Measurements from ENCODE around the gene NLRP5.
"Not testable (repeated sequence)": the region's sequence is repeated elsewhere in the genome, so short reads cannot be mapped to it uniquely, and the experiment has no call there.

The NLRP5 gene

DNA sequence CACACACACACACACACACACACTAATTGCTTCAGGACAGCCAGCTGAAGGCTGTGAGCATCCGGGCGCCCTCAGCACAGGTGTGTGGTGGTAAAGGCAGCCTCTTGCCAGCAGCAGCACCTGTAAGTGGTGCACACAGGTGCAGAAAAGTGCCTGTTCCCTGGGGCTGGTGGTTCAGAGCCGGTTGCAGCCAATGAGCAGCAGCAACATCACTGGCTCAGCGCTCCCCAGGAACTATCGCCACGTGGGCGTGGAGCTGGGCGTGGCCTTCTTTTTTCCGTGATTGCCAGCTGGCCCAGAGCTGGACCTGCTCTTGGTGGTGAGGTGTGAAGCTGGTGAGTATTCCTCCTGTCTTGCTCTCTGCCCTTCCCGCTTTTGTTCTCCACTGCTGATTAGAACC lies at the start of gene NLRP5:
TSS of gene NLRP5 (plus strand) at position 289 of the 400 bp plus-strand sequence.
- DNase-seq, result no peak

DNA sequence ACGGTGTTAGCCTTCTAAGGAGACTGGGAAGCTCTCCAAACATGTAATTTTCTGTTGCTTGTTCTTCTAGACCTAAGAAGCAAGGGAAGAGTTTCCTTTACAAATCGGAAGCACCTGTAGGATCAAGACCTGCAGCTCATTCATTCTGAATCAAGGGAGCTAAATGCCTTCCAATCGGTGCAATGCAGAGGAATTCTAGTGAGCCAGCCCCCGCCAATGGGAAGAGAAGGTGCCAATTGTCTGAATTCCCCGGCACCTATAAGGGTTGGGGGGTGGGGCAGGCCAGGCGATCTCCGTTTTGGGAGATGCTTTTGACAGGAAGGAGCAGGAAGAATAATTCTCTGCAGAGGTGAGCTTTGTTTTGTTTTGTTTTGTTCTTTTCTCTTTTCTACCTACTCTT lies 47.4 kb upstream of the NLRP5 start:
- DNase-seq, result no peak

DNA sequence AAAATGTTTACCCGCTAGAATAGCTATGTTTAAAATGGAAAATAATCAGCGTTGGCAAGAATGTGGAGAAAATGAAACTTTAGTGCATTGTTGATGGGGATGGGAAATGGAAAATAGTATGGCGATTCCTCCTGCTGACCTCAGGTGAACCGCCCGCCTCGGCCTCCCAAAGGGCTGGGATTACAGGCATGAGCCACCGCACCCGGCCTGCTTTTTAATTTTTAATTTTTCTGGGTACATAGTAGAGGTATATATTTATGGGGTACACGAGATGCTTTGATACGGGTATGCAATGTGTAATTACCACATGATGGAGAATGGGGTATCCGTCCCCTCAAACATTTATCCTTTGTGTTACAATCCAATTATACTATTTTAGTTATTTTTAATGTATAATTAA lies 46.3 kb upstream of the NLRP5 start:
- no peak for DNase-seq

DNA sequence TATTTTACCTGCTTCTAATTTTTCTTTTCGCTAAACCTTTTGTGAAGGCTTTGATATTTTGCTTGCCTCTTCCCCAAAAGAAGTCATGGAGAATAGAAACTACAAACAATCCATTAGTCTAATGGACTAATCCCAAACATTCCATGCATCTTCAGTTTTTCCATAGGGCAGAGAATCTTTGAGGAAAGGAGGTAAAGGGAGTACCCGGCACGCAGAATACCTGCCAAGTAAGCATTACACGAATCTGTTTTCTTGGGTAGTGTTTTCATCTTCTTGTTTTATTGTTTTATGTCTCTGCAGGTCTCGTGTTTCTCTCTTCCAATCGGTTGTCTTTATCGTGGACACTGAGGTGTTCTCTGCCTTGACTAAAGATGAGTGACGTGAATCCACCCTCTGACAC lies 39.0 kb upstream of the NLRP5 start, which contains the start of gene NLRP8:
TSS of gene NLRP8 (plus strand) at position 301 of the 400 bp plus-strand sequence.
- DNase-seq, result no peak

DNA sequence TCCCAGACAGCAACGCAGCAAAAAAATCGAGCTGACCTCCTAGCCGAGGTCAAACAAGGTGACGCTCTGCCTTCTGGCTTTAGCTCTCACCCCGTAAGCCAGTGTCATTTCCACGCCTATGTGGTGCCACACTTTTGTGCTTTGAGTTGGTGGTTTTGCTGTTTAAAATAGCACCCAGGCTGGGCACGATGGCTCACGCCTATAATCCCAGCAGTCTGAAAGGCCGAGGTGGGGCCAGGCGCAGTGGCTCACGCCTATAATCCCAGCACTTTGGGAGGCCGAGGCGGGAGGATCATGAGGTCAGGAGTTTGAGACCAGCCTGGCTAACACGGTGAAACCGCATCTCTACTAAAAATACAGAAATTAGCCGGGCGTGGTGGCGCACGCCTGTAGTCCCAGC lies 36.0 kb upstream of the NLRP5 start:
- not testable (repeated sequence) for DNase-seq

DNA sequence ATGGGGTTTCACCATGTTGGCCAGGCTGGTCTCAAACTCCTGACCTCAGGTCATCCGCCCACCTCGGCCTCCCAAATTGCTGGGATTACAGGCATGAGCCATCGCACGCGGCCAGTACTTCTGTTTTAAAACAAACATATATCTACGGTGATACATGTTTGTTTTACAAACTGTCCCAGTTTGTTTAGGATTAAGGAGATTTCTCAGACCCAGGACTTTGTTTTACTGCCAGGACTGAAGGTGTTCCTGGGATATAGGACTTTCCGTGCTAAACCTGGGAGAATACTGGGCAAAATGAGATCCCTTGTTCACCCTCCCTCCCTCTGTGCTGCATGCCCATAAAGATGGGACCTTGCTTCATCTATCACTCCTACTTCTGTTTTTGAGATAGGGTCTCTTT lies 30.1 kb upstream of the NLRP5 start:
- no peak for DNase-seq

DNA sequence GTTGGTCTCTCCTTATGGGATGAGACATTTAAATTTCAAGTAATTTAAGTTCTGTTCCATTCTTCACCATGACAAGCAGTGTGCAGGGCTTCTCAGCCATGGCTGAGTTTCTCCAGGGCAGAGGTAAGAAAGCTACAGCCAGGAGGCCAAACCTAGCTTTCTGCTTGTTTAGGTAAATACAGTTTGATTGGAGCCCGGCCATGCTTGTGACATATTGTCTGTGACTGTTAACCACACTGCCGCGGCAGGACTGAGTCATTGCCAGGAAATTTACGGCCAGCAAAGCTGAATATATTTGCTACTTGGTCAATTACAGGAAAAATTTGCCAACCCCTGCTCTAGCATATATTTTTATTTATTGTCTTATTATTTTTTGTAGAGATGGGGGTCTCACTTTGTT lies 28.2 kb upstream of the NLRP5 start:
- no peak for DNase-seq

DNA sequence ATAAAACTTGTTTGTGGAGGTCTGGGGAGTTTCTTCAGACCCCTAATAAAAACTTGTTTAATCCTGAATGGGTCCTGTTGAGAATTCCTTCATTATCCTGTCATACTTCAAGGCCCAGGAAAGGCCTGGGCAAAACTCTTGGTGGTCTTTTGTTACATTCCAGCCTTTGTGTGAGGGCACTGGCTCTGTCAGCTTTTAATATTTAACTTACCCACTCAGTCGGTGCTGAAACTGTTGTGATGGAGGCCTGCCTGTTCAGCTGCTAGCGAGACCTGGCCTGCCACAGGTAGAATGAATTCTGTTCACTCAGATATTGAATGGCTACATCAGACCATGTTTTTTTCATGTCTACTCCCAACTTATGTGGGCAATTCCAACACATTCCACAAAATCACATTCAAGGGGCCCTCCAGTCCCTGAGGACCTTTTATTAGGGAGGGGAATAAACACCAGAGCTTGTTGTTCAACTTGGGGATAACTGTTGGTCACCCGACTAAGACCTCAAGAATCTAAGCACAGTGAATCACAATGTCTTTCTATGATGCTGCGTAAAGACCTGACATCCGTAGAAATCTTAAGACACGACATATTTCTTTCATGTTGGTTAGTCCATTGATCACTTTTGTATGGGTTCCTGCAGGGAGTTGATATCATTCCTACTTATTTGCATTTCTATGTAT lies 26.4 kb upstream of the NLRP5 start:
- no peak for DNase-seq

DNA sequence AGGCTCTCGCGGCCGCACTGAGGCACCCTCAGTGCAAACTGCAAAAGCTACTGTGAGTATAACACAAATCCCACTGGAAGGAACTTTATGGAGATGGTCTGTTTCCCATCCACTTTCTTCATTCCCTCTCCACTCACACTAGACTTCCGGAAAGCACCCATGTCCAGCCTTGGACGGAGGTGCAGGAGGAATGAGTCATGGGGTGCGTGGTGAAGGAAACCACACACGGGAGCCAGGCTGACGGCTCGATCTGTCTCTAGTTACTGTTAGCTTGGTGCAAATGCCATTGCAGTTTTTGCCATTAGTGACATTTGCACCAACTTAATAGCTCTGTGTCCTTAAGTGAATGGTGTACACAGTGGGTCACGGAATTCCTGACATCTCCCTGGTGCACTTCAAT lies 24.4 kb upstream of the NLRP5 start:
- no peak for DNase-seq

DNA sequence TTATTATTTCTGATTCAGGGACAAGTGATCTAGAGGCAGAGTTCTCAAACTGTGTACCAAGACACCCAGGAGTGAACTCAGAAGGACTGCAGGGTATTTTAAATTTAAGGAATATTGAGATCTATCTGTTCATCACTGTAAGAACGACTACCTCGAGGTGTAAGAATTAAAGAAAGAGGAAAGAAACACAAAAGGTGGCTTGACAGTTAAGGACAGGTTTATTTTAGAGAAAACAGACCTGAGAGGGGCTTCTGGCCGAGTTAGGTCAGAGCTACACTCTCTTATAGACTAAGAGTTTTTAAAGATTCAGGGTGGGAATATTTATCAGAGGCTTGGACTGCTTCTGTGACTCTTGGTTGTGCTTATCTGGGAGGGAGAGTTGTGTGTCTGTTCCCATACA lies 12.6 kb upstream of the NLRP5 start:
- DNase-seq, result no peak

DNA sequence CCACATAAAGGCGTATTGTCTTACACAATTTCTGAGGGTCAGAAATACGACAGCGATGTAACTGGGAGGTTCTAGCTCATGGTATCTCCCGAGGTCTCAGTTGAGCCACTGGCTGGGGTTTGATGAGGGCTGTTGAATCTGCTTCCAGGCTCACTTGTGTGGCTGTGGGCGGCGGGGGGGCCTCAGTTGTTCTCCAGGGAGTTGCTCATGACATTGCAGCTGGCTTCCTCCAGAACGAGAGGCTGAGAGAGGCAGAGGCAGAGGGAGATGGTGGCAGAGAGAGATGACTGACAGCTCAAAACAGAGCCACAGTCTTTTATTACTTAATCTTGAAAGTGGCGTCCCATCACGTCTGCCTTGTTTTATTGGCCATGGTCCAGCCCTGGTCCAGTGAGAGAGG lies 6.2 kb upstream of the NLRP5 start:
- DNase-seq, result no peak

DNA sequence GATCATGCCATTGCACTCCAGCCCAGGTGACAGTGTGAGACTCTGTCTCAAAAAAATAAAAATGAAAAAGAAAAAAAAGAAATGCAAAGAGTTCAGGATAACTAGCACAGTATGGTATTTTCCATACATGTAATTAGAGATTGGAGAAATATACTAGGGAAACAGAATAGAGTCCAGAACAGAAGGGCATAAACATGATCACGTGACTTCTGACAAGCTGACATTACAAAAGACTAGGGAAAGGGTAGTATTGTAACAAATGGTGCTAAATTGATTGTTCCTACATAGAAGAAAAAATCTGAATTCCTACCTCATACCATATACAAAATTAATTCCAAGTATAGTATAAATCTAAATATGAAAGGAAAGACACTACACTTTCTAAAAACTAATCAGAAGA lies 1.3 kb upstream of the NLRP5 start:
- DNase-seq, result no peak

DNA sequence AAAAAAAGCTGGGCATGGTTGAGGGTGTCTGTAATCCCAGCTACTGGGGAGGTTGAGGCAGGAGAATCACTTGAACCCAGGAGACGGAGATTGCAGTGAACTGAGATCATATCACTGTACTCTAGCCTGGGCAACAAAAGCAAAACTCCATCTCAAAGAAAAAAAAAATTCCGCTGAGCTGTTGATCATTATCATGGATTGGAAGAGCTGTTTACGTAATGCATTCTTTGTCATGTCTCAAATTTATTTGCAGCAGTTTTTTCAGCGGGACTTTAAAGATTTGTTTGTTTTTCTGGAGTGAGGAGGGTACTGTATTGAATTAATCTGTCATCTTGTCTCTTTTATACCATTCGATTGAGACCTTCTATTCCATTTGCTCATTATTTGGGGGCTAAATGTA lies 4.3 kb downstream of the NLRP5 start:
- no peak for DNase-seq

DNA sequence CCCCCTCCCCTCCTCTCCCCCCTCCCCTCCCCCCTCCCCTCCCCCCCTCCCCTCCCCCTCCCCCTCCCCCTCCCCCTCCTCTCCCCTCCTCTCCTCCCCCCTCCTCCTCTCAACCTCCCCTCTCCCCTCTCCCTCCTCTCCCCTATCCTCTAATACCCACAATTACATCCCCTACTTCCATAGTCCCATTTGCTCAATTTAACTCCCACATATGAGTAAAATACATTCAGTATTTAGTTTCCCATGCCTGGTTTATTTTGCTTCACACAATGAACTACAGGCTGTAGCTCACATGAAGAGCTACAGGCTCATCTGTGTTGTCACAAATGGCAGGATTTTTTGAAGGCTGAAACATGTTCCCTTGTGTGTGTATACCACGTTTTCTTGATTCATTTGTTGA lies 6.9 kb downstream of the NLRP5 start:
- DNase-seq, result no peak

DNA sequence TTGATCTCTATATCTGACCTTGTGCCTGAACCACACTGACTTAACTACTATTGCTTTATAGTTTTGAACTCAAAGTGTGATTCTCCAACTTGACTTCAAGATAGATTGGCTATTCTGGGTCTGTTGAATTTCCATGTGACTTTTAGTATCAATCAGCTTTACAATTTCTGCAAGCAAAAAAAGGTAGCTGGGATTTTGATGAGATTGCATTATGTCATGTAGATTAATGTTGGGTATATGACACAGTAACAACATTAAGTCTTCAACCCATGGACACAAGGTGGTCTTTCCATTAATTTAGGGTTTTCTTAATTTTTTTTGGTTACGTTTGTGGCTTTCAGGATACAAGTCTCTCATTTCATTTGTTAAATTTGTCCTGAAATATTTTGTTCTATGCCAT lies 28.2 kb downstream of the NLRP5 start:
- DNase-seq, result no peak

DNA sequence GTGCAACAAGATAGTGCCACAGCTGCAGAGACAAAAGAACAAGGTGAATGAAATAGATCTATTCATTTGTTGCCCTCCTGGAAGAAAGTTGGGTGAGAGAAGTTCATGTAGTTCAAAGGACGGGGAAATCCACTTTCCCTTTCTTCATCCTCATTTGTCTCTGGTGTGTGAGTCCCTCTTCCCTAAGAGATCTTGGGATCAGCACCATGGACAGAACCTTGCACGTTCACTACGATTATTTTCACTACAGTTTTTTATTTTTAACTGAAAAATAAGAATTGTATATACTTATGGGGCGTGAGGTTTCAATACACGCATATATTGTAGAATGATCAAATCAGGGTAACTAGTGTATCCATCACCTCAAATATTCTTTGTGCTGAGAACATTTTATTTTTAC lies 29.2 kb downstream of the NLRP5 start:
- no peak for DNase-seq

DNA sequence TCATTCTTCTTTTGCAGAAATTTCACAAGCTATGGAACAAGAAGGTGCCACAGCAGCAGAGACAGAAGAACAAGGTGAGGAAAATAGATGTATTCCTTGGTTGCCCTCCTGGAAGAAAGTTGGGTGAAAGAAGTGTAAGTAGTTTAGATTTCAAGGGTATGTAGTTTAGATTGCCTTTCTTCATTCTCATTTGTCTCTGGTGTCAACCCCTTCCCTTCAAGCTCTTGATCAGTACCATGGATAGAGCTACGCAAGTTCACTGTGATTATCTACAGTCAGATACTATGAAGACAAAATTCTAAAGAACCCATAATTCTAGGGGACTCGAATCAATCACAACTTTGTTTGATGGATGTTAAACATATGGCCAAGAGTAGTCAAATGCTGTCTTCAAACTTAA lies 32.8 kb downstream of the NLRP5 start:
- DNase-seq, result not testable (repeated sequence)

DNA sequence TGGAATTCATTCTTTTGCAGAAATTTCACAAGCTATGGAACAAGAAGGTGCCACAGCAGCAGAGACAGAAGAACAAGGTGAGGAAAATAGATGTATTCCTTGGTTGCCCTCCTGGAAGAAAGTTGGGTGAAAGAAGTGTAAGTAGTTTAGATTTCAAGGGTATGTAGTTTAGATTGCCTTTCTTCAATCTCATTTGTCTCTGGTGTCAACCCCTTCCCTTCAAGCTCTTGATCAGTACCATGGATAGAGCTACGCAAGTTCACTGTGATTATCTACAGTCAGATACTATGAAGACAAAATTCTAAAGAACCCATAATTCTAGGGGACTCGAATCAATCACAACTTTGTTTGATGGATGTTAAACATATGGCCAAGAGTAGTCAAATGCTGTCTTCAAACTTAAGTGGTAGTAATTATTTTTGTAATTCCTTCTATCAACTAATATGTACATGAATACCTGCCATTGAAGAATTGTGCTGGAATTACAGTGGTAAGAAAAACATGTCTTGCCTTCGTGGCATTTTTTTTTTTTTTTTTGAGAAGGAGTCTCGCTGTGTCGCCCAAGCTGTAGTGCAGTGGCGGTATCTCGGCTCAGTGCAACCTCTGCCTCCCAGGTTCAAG lies 33.9 kb downstream of the NLRP5 start:
- not testable (repeated sequence) for DNase-seq

DNA sequence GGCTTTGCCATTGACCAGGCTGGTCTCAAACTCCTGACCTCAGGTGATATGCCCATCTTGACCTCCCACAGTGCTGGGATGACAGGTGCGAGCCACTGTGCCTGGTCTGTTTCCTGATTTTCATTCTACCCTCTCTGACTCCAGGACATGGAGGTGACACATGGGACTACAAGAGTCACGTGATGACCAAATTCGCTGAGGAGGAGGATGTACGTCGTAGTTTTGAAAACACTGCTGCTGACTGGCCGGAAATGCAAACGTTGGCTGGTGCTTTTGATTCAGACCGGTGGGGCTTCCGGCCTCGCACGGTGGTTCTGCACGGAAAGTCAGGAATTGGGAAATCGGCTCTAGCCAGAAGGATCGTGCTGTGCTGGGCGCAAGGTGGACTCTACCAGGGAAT lies 40.2 kb downstream of the NLRP5 start:
- DNase-seq, result no peak

DNA sequence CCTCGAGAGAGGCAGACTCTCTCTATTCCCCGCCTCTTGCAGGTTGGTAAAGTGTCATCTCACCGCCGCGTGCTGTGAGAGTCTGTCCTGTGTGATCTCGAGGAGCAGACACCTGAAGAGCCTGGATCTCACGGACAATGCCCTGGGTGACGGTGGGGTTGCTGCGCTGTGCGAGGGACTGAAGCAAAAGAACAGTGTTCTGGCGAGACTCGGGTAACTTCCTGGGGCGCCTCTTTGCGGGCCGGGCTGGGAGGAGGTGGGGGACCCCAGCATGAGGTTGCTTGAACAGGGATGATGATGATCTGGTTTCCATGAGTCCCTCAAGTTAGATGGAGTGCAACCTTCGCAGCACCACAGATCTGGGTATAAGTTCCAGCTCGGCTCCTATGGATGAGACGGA lies 67.0 kb downstream of the NLRP5 start:
- no peak for DNase-seq

DNA sequence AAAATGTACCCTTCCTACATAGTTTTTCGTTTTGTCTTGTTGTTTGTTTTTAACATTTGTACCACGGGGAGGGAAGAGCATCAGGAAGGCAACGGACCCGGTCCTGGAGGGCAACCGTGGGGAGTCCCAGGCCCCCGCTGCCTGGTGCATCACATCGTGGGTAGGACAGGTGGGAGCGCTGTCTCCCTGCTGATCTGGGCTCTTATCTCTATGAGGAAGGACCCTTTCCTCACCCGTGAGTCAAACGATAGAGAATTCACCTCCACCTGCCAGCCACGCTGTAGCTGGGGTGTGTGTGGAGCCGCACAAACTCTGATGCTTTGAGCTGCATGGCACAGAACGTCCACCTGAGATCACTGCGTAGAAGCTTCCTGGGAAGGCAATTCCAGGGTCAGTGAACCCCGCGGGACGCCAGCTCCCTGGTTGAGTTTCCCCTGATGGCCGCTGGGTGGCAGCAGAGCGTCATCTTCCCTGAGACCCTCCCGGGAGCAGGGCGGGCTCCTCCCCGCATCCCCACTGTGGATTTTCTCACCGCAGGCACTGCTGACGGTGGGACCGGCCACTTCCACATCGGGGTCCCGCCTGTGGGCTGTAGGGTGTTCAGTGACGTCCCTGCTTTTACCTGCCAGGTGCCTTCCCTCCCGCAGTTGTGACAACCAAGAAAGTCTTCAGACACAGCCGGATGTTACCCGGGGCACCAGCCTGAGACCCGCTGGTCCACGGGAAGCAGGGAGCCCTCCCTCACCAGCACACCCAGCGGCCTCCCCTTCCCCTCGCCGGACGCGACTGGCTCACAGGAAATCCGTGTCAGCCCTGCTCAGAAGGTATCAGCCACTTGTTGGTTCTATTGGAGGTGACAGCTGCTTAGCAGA lies 79.8 kb downstream of the NLRP5 start:
- DNase-seq, result peak; percentile 58

DNA sequence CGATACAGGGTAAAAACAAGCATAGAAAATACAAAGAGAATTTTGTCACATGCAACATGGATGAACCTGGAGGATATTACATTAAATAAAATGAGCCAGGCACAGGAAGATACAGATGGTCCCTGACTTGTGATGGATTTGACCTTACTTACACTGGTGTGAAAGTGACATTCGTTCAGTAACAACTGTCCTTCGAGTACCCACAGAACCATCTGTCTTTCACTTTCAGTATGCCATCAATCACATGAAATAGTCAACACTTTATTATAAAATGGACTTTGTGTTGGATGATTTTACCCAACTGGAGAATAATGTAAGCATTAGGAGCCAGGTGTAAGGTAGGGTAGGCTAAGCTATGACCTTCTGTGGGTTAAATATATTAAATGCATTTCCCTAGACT lies 83.1 kb downstream of the NLRP5 start:
- no peak for DNase-seq

DNA sequence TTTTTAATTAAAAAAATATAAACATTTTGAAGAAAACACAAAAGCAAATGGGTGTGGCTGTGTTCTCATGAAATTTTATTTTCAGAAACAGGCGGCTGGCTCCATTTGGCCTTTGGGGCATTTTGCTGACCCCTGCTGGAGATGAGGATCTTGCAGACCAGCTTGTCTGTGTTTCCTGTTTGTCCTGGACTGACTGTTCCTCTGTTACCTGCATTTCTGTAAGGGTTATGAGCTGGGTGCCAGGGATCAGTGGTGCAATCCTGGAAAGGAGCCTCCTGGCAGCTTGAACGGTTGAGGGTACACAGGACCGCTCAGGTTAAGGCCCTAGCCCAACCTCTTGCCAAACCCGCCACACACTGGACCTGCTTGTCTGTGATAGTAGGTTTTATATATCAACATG lies 84.6 kb downstream of the NLRP5 start:
- DNase-seq, result no peak

DNA sequence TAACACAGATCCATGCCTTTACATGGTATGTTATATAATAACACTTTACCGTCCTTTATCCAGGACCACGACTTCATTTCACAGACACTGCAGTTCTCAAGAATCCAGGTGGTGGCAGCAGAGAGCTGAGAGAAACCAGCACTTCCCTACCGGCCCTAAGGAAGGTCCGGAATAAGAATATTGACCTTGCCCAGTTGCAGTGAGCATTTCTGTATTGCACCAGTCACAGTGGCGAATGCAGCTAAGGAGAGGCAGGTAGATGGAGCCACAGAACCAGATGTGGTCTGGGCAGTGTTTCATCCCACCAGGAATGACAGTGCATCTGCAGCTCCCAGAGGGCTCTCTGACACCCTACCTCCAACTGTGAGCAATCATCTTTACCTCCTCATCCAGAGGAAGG lies 89.9 kb downstream of the NLRP5 start:
- peak; percentile 70 for DNase-seq

Data from suppressor macrophage treated with lipopolysaccharide for 4 hours (primary cell).